Karpas-422 (cell line): Measurements from ENCODE around the gene DLGAP1. TPM values are rescaled to one million over a fixed set of nuclear protein-coding genes. Genes with fewer than 3 reads are reported as not detected.
A peak's percentile ranks its signal among the peaks of the same experiment; 100 is the strongest.

ENCODE experiments used
- DNase-seq: peaks from one replicate; pipeline ENCODE4 v3.0.0-alpha.2; 2015
- H2AFZ ChIP-seq: fragments of 200-600 bp; sonication (generic); 2 replicates; pipeline ENCODE4 v1.6.1; 2014; ENCODE audit warnings: antibody characterized with exemption, low read length, mixed read lengths
- H3K27ac ChIP-seq: fragments of 200-600 bp; sonication (generic); 2 replicates; pipeline ENCODE4 v1.5.1; 2014; ENCODE audit warnings: mild to moderate bottlenecking, low read length, moderate library complexity
- H3K27me3 ChIP-seq: fragments of 200-600 bp; sonication (generic); 2 replicates; pipeline ENCODE4 v1.6.1; 2014; ENCODE audit warnings: low read length, mixed read lengths
- H3K36me3 ChIP-seq: fragments of 200-600 bp; sonication (generic); 2 replicates; pipeline ENCODE4 v1.6.1; 2014; ENCODE audit warnings: low read length, mixed read lengths; ENCODE audit not compliant: insufficient read depth
- H3K4me1 ChIP-seq: fragments of 200-600 bp; sonication (generic); 2 replicates; pipeline ENCODE4 v1.6.1; 2014; ENCODE audit warnings: mild to moderate bottlenecking, low read length, mixed read lengths
- H3K4me2 ChIP-seq: fragments of 200-600 bp; sonication (generic); 2 replicates; pipeline ENCODE4 v1.6.1; 2014; ENCODE audit warnings: low read length, low read depth, mild to moderate bottlenecking; ENCODE audit not compliant: poor library complexity, severe bottlenecking
- H3K4me3 ChIP-seq: fragments of 200-600 bp; sonication (generic); 2 replicates; pipeline ENCODE4 v1.5.1; 2014; ENCODE audit warnings: mild to moderate bottlenecking, antibody characterized with exemption, low read length, mixed read lengths
- H3K79me2 ChIP-seq: fragments of 200-600 bp; sonication (generic); 2 replicates; pipeline ENCODE4 v1.6.1; 2014; ENCODE audit warnings: mild to moderate bottlenecking, low read length, mixed read lengths
- H3K9ac ChIP-seq: fragments of 200-600 bp; sonication (generic); 2 replicates; pipeline ENCODE4 v1.6.0; 2014; ENCODE audit warnings: low read length
- H3K9me2 ChIP-seq: fragments of 200-600 bp; sonication (generic), shearing (Covaris generic); replicated peaks from 2 replicates; pipeline ENCODE4 v1.6.0; 2014; ENCODE audit warnings: mild to moderate bottlenecking, low read length, moderate library complexity; ENCODE audit not compliant: insufficient read depth
- H3K9me3 ChIP-seq: fragments of 300-700, 200-600 bp; sonication (generic); 2 replicates; pipeline ENCODE4 v1.6.1; 2014; ENCODE audit warnings: low read length, mixed read lengths
- H4K20me1 ChIP-seq: fragments of 200-600 bp; sonication (generic); 2 replicates; pipeline ENCODE4 v1.6.1; 2014; ENCODE audit warnings: mild to moderate bottlenecking, antibody characterized with exemption, low read length, low read depth; ENCODE audit not compliant: insufficient read depth
- total RNA-seq: library from RNA; depleted of rRNA; stranded (reverse); fragments of >200 nt; shearing (Covaris generic); gene quantifications from 2 replicates; pipeline ENCODE4 v1.2.3, GENCODE V29; 2014; ENCODE audit warnings: low replicate concordance

The DLGAP1 gene
- total RNA-seq, 1 experiment from 2014 or later = 8.8 TPM

- Histone ChIP-seq H3K4me2 (no peak overlapping the region), H3K9ac (no peak overlapping the region), H3K36me3 (no peaks in the 10 kb centered on the region), H3K4me3 (no peak overlapping the region), H3K9me3 (no peaks in the 10 kb centered on the region), H3K79me2 (no peaks in the 10 kb centered on the region), H3K9me2 (no peaks in the 10 kb centered on the region), H3K4me1 (peaks cover 5% of the 10 kb centered on the region; the same call in 1 of the 2 replicates), H3K27ac (no peak overlapping the region), H3K27me3 (no peaks in the 10 kb centered on the region), H4K20me1 (no peaks in the 10 kb centered on the region), H2AFZ (no peak overlapping the region)
- DNase-seq = peak; percentile 47
Measured at GRCh38 chr18:3660739-3661515, 794.2 kb downstream of the DLGAP1 start.

- Histone ChIP-seq H3K27me3 (no peaks in the 10 kb centered on the region), H3K9me3 (no peaks in the 10 kb centered on the region), H3K4me3 (no peak overlapping the region), H3K4me1 (peaks cover 5% of the 10 kb centered on the region; the same call in 1 of the 2 replicates), H3K79me2 (no peaks in the 10 kb centered on the region), H3K27ac (no peak overlapping the region), H3K9me2 (no peaks in the 10 kb centered on the region), H3K4me2 (no peak overlapping the region), H2AFZ (no peak overlapping the region), H3K36me3 (no peaks in the 10 kb centered on the region), H3K9ac (no peak overlapping the region), H4K20me1 (no peaks in the 10 kb centered on the region)
- no peak for DNase-seq
Measured at GRCh38 chr18:3658529-3658928, 796.6 kb downstream of the DLGAP1 start.

- Histone ChIP-seq H3K4me2 (no peak overlapping the region), H3K4me1 (peaks cover 2% of the 10 kb centered on the region; the same call in 1 of the 2 replicates), H3K9ac (no peak overlapping the region), H3K27ac (no peak overlapping the region), H3K9me2 (no peaks in the 10 kb centered on the region), H3K27me3 (no peaks in the 10 kb centered on the region), H3K36me3 (no peaks in the 10 kb centered on the region), H3K4me3 (no peak overlapping the region), H3K79me2 (no peaks in the 10 kb centered on the region), H4K20me1 (no peaks in the 10 kb centered on the region), H2AFZ (no peak overlapping the region), H3K9me3 (no peaks in the 10 kb centered on the region)
- no peak for DNase-seq
Measured at GRCh38 chr18:3655254-3656050, 799.7 kb downstream of the DLGAP1 start.

- Histone ChIP-seq H3K4me1 (no peaks in the 10 kb centered on the region), H3K27ac (no peak overlapping the region), H3K27me3 (no peaks in the 10 kb centered on the region), H3K9me3 (no peaks in the 10 kb centered on the region), H3K4me2 (no peak overlapping the region), H4K20me1 (no peaks in the 10 kb centered on the region), H3K79me2 (no peaks in the 10 kb centered on the region), H3K4me3 (no peak overlapping the region), H3K36me3 (no peaks in the 10 kb centered on the region), H3K9ac (no peak overlapping the region), H3K9me2 (no peaks in the 10 kb centered on the region), H2AFZ (no peak overlapping the region)
- no peak for DNase-seq
Measured at GRCh38 chr18:3654442-3655253, 800.5 kb downstream of the DLGAP1 start.

- Histone ChIP-seq H2AFZ (no peak overlapping the region), H3K9ac (no peak overlapping the region)
Measured at GRCh38 chr18:3653851-3654441, 801.2 kb downstream of the DLGAP1 start.

GRCh38 chr18:3653263-3653850, 801.8 kb downstream of the DLGAP1 start:
- no peak for DNase-seq
- Histone ChIP-seq H3K79me2 (no peaks in the 10 kb centered on the region), H3K4me1 (no peaks in the 10 kb centered on the region), H3K36me3 (no peaks in the 10 kb centered on the region), H3K27me3 (no peaks in the 10 kb centered on the region), H3K4me3 (no peak overlapping the region), H3K27ac (no peak overlapping the region), H3K9me2 (no peaks in the 10 kb centered on the region), H4K20me1 (no peaks in the 10 kb centered on the region), H3K9me3 (no peaks in the 10 kb centered on the region), H2AFZ (no peak overlapping the region), H3K4me2 (no peak overlapping the region), H3K9ac (no peak overlapping the region)

More at GRCh38 chr18:3653851-3654441, 801.2 kb downstream of the DLGAP1 start:
- no peak for DNase-seq
- H3K9me3 ChIP-seq = no peaks in the 10 kb centered on the region
- H3K79me2 ChIP-seq = no peaks in the 10 kb centered on the region
- no peak overlapping the region for H3K4me2 ChIP-seq
- H3K36me3 ChIP-seq = no peaks in the 10 kb centered on the region
- no peaks in the 10 kb centered on the region for H3K9me2 ChIP-seq
- no peak overlapping the region for H3K27ac ChIP-seq
- no peaks in the 10 kb centered on the region for H3K4me1 ChIP-seq
- no peak overlapping the region for H3K4me3 ChIP-seq
- no peaks in the 10 kb centered on the region for H3K27me3 ChIP-seq
- H4K20me1 ChIP-seq = no peaks in the 10 kb centered on the region

- Histone ChIP-seq H3K4me2 (no peak overlapping the region), H3K9ac (no peak overlapping the region), H4K20me1 (no peaks in the 10 kb centered on the region), H3K4me1 (no peaks in the 10 kb centered on the region), H3K9me3 (no peaks in the 10 kb centered on the region), H3K9me2 (no peaks in the 10 kb centered on the region), H3K27me3 (no peaks in the 10 kb centered on the region), H2AFZ (no peak overlapping the region), H3K79me2 (no peaks in the 10 kb centered on the region), H3K4me3 (no peak overlapping the region), H3K36me3 (no peaks in the 10 kb centered on the region), H3K27ac (no peak overlapping the region)
- no peak for DNase-seq
Measured at GRCh38 chr18:3652380-3653262, 802.5 kb downstream of the DLGAP1 start.
